Duodenal mucosa (tissue), 2 donors: ENCODE measurements around the gene TMEFF2.
"Not testable (repeated sequence)": the region's sequence is repeated elsewhere in the genome, so short reads cannot be mapped to it uniquely, and the experiment has no call there.

Source experiments
- H3K27ac ChIP-seq: one replicate; pipeline ENCODE4 v1.7.0; 2013; ENCODE audit warnings: low read depth, low read length
- H3K27me3 ChIP-seq, 2 donors: one replicate each; pipeline ENCODE4 v1.7.0; 2013; ENCODE audit warnings: low read length in 2 of 2, control low read depth in 1 of 2; ENCODE audit not compliant: insufficient read depth in 2 of 2, control insufficient read depth in 1 of 2
- H3K36me3 ChIP-seq, 2 donors: one replicate each; pipeline ENCODE4 v1.7.0; 2013; ENCODE audit warnings: low read length in 2 of 2, control low read depth in 1 of 2; ENCODE audit not compliant: insufficient read depth in 2 of 2, control insufficient read depth in 1 of 2
- H3K4me1 ChIP-seq, 2 donors: one replicate each; pipeline ENCODE4 v1.7.0; 2013; ENCODE audit warnings: low read length in 2 of 2, control low read depth in 1 of 2; ENCODE audit not compliant: insufficient read depth in 2 of 2, control insufficient read depth in 1 of 2
- H3K4me3 ChIP-seq, 2 donors: one replicate each; pipeline ENCODE4 v1.7.0; 2013; ENCODE audit warnings: low read length in 2 of 2, low read depth in 1 of 2
- H3K9ac ChIP-seq, 2 donors: one replicate each; pipeline ENCODE4 v1.7.0; 2013; ENCODE audit warnings: low read length in 2 of 2, low read depth in 1 of 2
- H3K9me3 ChIP-seq, 2 donors: one replicate each; pipeline ENCODE4 v1.7.0; 2013; ENCODE audit warnings: low read length in 2 of 2, control low read depth in 1 of 2; ENCODE audit not compliant: control insufficient read depth in 1 of 2

Gene TMEFF2

GRCh38 chr2:192117705-192118104 is 77.0 kb downstream of the TMEFF2 start:
- no peaks in the 10 kb centered on the region for H3K36me3 ChIP-seq
- H3K9ac ChIP-seq, result no peak overlapping the region
- no peaks in the 10 kb centered on the region for H3K4me1 ChIP-seq
- H3K27me3 ChIP-seq, result no peaks in the 10 kb centered on the region
- no peak overlapping the region for H3K27ac ChIP-seq
- H3K9me3 ChIP-seq, result no peaks in the 10 kb centered on the region
- no peak overlapping the region for H3K4me3 ChIP-seq

DNA sequence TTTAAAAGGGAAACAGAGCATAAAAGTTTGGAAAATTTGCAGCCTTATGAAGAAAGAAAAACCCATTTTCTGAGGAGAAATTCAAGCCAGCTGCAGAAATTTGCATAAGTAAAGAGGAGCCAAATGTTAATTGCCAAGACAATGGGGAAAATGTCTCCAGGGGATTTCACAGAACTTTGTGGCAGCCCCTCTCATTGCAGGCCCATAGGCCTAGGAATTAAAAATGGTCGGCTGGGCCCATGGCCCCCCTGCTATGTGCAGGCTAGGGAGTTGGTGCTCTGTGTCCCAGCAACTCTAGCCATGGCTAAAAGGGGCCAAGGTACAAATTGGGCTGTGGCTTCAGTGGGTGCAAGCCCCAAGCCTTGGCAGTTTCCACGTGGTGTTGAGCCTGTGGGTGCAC is 83.2 kb downstream of the TMEFF2 start:
- H3K27me3 ChIP-seq, H3K9me3 ChIP-seq, H3K4me1 ChIP-seq, H3K4me3 ChIP-seq, H3K9ac ChIP-seq, H3K27ac ChIP-seq, H3K36me3 ChIP-seq: not testable (repeated sequence)

- no peak overlapping the region for H3K27ac ChIP-seq
Observed at GRCh38 chr2:192099742-192100141, 95.0 kb downstream of the TMEFF2 start.

GRCh38 chr2:192098814-192099491 is 95.8 kb downstream of the TMEFF2 start:
- Histone ChIP-seq H3K9ac (no peak overlapping the region), H3K4me3 (no peak overlapping the region), H3K27ac (no peak overlapping the region), H3K36me3 (no peaks in the 10 kb centered on the region), H3K27me3 (no peaks in the 10 kb centered on the region), H3K4me1 (no peaks in the 10 kb centered on the region), H3K9me3 (no peaks in the 10 kb centered on the region)

More at GRCh38 chr2:192099742-192100141, 95.0 kb downstream of the TMEFF2 start:
- H3K27me3 ChIP-seq, result no peaks in the 10 kb centered on the region
- H3K4me3 ChIP-seq, result no peak overlapping the region
- no peaks in the 10 kb centered on the region for H3K36me3 ChIP-seq
- no peaks in the 10 kb centered on the region for H3K9me3 ChIP-seq
- no peaks in the 10 kb centered on the region for H3K4me1 ChIP-seq
- H3K9ac ChIP-seq, result no peak overlapping the region

DNA sequence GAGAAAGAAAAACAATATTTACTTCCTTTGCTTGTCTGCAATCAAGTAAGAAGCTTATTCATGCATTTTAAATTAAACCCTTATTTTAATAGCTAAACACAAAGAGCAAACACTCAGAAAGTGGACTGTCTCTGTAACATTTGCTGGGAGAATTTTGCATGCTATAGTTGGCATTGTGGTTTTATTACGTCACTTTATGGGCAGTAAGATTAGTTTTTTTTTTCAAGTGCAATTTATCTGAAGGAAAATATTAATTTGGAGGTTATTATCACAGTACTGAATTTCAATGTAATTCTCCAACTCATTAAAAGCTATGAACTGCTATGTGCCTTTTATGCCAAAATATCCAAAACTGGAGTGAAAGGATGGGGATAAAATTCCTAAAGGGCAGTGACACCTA is 103.3 kb downstream of the TMEFF2 start:
- Histone ChIP-seq H3K4me3 (no peak overlapping the region), H3K27ac (no peak overlapping the region)

DNA sequence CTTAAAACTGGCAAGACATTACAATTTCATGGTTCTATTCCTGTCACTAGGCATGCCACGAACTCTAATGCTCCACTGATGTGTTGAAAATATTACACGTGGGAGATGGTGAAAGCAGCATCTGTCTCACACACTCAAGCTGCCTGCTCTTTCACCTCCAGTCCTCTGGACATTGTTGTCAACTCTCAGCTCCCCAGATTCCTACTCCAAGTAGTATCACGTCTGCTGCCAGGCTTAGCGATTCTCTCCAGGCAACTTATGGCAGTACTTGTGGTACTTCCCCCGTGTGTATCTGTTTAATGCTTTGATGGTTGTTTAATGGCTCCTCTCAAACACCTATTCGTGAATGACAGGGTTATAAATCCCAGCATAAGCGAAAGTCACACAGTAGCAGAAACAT is 103.8 kb downstream of the TMEFF2 start:
- Histone ChIP-seq H3K4me3 (no peak overlapping the region), H3K36me3 (no peaks in the 10 kb centered on the region), H3K4me1 (no peaks in the 10 kb centered on the region), H3K9me3 (no peaks in the 10 kb centered on the region), H3K27ac (no peak overlapping the region), H3K9ac (no peak overlapping the region), H3K27me3 (no peaks in the 10 kb centered on the region)

More for the DNA sequence above, 103.3 kb downstream of the TMEFF2 start:
- Histone ChIP-seq H3K36me3 (no peaks in the 10 kb centered on the region), H3K9me3 (no peaks in the 10 kb centered on the region), H3K27me3 (no peaks in the 10 kb centered on the region), H3K4me1 (no peaks in the 10 kb centered on the region), H3K9ac (no peak overlapping the region)

GRCh38 chr2:192087398-192087958 is 107.3 kb downstream of the TMEFF2 start:
- Histone ChIP-seq H3K9me3 (no peaks in the 10 kb centered on the region), H3K4me3 (no peak overlapping the region), H3K4me1 (no peaks in the 10 kb centered on the region), H3K9ac (no peak overlapping the region), H3K27me3 (no peaks in the 10 kb centered on the region), H3K27ac (no peak overlapping the region), H3K36me3 (no peaks in the 10 kb centered on the region)

- Histone ChIP-seq H3K36me3 (no peaks in the 10 kb centered on the region), H3K27ac (no peak overlapping the region), H3K27me3 (no peaks in the 10 kb centered on the region), H3K9ac (no peak overlapping the region), H3K9me3 (no peaks in the 10 kb centered on the region), H3K4me3 (no peak overlapping the region), H3K4me1 (no peaks in the 10 kb centered on the region)
Observed at GRCh38 chr2:192082121-192082520, 112.6 kb downstream of the TMEFF2 start.

- H3K27me3 ChIP-seq, H3K9ac ChIP-seq, H3K4me3 ChIP-seq, H3K36me3 ChIP-seq, H3K9me3 ChIP-seq, H3K4me1 ChIP-seq, H3K27ac ChIP-seq: not testable (repeated sequence)
Observed at GRCh38 chr2:192080096-192080495, 114.6 kb downstream of the TMEFF2 start.

DNA sequence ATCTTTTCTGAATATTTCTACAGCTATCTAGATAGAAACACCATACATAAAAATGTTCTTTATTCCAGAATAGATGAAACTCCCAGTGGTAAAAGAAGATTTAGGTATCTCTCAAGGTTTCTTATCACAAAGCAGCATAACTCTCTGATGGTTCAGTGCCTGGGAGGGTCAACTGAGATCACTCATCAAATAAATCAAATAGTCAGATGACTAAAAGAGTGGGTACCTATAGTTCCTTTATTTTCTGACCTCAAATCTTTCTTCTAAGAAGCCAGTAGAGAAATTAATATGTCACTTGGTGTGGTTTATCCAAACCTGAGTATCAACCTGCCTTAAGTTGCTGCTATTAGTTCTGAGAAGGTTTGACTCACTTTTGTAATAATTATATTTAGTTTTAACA is 120.9 kb downstream of the TMEFF2 start:
- H3K4me3 ChIP-seq, result no peak overlapping the region
- no peaks in the 10 kb centered on the region for H3K4me1 ChIP-seq
- no peak overlapping the region for H3K27ac ChIP-seq
- H3K36me3 ChIP-seq, result no peaks in the 10 kb centered on the region
- no peak overlapping the region for H3K9ac ChIP-seq
- H3K9me3 ChIP-seq, result no peaks in the 10 kb centered on the region
- no peaks in the 10 kb centered on the region for H3K27me3 ChIP-seq
